ENCODE results near the gene LETMD1.
A peak's percentile ranks its signal among the peaks of the same experiment; 100 is the strongest.
"Not testable (repeated sequence)": the region's sequence is repeated elsewhere in the genome, so short reads cannot be mapped to it uniquely, and the experiment has no call there.

The LETMD1 gene

GRCh38 chr12:51027342-51027835 is 20.7 kb upstream of the LETMD1 start:
- no peak for DNase-seq

- DNase-seq: peak; percentile 83
These were observed 19.9 kb upstream of the LETMD1 start for GRCh38 chr12:51028126-51028812.

DNA sequence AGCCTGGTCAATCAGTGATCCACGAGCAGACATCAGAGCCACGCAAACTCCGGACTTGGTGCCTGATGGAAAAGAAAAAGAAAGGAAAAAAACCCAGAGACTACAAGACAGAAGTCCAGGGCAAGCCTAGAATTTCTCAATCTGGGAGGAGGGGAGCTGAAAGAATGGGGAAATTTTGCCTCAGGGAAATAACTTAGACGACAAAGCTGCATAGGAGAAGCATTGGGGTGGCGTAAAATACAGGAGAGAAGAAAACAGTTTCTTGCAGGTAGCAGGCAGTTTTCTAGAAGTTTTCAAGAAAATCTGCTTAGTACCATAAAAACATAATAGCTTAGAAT is 19.3 kb upstream of the LETMD1 start:
- DNase-seq: no peak

- no peak for DNase-seq
These were observed 15.1 kb upstream of the LETMD1 start for GRCh38 chr12:51033048-51033447.

GRCh38 chr12:51033457-51034089 is 14.6 kb upstream of the LETMD1 start:
- no peak for DNase-seq

DNA sequence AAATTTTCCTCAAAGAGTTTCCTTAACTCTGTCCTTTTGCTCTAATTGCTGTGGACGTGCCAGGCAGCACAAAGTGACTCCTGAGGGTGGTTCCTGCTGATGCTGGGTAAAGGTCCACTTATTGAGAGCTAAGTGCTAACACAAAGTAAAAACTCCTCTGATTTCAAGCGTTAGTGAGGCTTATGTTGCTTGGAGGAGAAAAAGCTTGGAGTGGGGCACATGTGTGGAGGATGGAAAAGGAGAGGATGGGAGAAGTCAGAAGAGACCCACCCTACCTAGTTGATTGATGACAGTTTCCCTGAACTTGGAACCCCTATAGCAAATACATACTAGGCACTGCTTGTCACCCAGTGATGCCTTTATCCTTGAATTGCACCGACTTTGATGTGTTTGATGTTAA is 11.8 kb upstream of the LETMD1 start:
- no peak for DNase-seq

- DNase-seq: peak; percentile 65
These were observed 629 bp downstream of the LETMD1 start for GRCh38 chr12:51048661-51049251.

DNA sequence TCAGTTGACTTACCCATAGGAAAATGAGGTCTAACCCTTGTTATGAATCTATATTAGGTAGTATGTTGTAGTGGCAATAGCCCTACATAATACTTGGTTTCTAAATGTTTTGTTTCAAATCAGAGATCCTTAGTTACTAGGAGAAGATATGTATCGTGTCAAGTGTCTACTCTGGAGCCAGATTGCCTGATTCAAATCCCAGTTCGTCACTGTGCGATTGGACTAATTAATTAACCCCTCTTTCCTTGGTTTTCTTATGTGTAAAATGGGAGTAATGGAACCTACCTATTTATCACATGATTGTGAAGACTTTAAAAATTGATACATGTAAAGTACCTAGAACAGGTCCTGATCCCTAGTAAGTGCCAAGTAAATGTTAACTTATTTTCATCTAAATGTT is 1.4 kb downstream of the LETMD1 start:
- no peak for DNase-seq

DNA sequence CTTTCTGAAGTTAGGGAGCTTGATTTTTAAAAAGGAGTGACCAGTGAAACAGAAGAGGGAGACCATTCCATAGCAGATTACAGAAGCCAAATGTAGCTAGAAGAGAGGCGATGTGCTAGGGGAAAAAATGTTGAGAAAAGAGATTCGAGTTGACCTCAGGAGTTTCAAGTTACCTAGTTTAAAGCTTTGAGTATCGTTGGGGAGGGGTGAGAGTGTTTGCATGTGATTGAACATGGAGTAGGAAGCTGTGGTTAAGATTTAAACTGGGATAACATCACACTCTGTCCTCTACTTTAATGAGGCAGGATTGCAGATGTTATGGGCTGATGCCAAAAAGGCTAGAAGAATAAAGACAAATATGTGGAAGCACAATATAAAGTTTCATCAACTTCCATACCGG is 3.7 kb downstream of the LETMD1 start:
- DNase-seq: no peak

- no peak for DNase-seq
These were observed 6.9 kb downstream of the LETMD1 start for GRCh38 chr12:51055060-51055459.

DNA sequence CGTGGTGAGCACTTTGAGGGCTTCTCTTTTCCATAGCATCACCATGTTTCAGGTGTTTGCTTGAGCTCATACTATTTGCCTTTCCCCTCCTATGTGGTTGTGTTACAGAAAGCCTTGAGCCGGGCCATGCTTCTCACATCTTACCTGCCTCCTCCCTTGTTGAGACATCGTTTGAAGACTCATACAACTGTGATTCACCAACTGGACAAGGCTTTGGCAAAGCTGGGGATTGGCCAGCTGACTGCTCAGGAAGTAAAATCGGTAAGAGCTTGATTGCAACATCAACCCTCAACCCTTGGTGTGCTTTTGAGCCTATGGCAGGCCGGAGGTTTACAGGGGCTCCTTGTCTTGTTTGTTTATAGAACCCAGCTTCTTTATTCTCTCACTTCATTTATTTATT is 8.1 kb downstream of the LETMD1 start:
- no peak for DNase-seq

DNA sequence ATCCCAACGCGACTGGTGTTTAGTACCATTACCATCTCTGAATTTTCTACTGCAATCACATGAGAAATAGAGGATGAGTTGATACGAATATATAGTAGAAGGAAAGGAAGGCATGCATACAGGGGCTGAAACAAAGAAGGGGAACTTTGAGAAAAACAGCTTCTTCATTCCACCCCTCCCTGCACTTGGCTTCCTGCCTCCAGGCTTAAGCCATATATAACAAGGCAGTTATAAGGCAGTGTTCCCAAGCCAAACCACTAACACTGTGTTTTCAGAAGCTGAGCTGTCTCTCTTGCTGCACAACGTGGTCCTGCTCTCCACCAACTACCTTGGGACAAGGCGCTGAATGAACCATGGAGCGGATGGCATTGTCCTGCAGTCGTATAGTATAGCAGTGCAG is 11.0 kb downstream of the LETMD1 start:
- no peak for DNase-seq

DNA sequence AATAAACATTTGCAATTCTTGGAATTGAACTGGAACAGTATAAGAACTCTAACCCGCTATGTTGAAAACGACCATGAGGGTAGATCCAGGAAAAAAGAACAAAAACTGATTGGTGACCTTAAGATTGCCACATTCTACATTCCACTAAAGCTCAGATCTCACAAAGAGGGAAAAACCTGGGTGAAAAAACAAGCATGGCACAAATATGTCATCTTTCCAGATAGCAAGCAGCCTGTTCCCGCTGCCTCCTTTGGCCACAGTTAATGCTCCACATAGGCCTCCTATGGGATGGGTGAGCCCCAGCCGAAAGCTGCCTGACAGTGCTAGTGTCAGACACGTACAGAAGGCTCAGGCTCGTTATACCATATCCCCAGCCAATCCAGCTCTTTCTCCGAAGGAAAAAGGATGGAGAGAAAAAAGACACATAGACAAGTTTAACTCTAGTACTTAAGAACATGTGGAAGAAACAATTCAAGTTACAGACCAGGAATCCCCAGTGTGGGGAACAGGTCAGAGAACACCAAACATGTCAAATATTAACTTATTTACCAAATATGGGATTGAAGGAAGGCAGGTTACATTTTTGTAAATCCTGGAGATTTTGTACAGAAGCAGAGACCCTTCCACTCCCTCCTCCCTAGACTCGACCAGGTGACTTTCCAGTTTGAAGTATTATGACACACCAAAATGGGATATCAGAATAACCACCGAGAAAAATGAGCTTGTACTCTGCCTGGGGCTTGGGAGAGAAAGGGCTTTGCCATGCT is 14.7 kb downstream of the LETMD1 start:
- no peak for DNase-seq

GRCh38 chr12:51065530-51065929 is 17.4 kb downstream of the LETMD1 start:
- no peak for DNase-seq

GRCh38 chr12:51067229-51067628 is 19.1 kb downstream of the LETMD1 start:
- DNase-seq: no peak

- no peak for DNase-seq
These were observed 19.6 kb downstream of the LETMD1 start for GRCh38 chr12:51067771-51068170.

DNA sequence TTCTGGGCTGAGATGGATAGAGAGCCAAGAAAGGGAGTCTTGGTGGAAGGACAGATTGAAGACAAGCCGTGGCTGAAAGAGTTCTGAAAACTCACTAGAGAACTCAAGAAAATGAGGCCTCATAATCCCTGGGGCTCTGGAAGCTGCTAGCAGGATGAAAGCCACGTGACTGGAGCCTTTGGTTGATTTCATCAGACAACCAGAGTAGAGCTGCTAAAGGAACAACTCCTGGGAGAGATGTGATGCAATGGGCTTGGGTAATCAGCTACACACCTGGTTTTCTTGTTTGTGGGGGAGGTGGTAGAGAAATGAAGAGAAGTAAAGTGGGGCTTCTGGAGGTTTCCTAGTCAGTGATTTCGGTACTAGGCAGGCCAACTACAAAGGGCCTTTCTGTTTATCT is 21.9 kb downstream of the LETMD1 start:
- peak; percentile 89 for DNase-seq

DNA sequence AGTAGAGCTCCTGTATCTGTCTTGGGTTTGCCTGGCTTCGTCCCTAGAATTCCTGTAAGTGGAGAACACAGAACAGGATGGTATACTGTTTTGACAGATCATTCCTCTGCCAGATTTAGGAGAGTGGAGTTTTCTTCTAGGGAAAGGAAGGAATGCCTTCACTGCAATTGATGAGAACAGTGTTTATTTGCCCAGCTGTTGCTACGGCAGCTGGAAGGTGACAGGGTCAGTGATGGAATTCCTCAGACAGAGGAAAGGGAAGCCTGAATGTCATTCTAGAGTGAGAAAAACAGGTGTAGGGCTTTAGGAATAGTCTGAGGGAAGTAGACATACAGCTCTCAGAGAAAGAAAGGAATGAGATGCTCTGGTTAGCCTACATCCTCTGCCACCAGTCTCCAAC is 23.5 kb downstream of the LETMD1 start:
- DNase-seq: no peak

GRCh38 chr12:51075390-51075789 is 27.3 kb downstream of the LETMD1 start:
- no peak for DNase-seq

DNA sequence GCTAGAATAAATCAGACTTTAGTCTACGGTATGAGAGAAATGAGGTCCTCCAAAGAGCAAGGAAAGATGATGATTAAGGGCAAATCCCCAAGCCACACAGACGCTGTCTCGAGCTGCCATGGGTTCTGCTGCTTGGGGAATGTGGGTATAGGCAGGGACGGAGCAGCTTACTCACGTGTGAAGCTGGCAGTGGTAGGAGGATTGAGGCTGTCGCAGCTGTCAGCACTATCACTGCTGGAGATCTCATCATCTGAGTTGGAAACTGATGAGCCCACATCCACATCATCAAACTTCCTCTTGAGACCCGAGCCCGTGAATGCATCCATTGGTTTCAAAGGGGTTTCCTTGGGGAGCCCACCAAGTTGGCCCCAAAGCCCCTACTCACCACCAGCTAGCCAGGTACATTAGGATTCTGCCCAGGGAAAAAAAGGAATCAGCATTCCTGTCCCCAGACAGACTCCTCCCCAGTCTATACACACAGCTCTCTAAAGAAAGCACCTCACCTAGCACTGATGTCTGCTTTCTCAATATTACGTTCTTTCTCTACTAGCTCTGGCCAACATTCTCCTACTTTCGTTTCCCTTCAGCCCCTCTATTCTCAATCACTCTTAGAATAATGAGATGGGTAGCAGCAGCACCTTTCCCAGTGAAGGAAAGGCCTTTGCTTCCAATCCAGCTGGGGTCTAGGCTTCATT is 28.3 kb downstream of the LETMD1 start:
- no peak for DNase-seq

DNA sequence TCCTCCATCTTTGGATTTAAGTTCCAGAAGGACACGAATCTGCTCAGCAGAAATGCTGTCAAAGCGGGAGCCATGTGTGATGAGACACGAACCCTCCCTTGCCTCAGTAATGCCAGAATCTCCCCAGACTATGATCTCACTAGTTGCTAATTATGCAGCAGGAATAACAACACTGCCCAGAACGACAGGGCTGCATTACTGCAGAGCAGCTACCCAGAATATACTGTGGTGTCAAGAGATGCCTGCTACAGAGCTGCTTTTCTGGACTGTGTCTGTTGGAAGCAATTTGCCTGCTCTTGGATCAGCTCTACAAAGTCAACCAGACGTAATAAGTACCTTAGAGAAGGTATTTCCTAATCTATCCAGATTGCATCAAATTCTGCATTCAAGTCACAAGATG is 29.8 kb downstream of the LETMD1 start:
- peak; percentile 90 for DNase-seq

- not testable (repeated sequence) for DNase-seq
These were observed 30.2 kb downstream of the LETMD1 start for GRCh38 chr12:51078346-51078745.

GRCh38 chr12:51078866-51079265 is 30.7 kb downstream of the LETMD1 start:
- DNase-seq: not testable (repeated sequence)

All from islet precursor cell (in vitro differentiated cells).